ENCODE measurements around the gene NPTX1.

Gene NPTX1

GRCh38 chr17:80518392-80518791 is 42.0 kb upstream of the NPTX1 start:
- no peak for TF ChIP-seq CTCF (IDR thresholded peaks at IDR 0.05; ENCODE audit: low read depth, low read length)
- H3K4me3 ChIP-seq (replicated peaks in 1 of 2; ENCODE audit: low read depth in 2 of 2, low read length in 2 of 2) = no peak overlapping the region
- no peak for DNase-seq (ENCODE audit: low read depth in 2 of 2)

GRCh38 chr17:80517641-80518040 is 41.2 kb upstream of the NPTX1 start:
- no peak overlapping the region for H3K4me3 ChIP-seq (replicated peaks in 1 of 2; ENCODE audit: low read depth in 2 of 2, low read length in 2 of 2)

GRCh38 chr17:80516171-80516932 is 39.9 kb upstream of the NPTX1 start:
- TF ChIP-seq CTCF (IDR thresholded peaks at IDR 0.05; ENCODE audit: low read depth, low read length) = no peak
- DNase-seq (ENCODE audit: low read depth in 2 of 2) = no peak
- H3K4me3 ChIP-seq (replicated peaks in 1 of 2; ENCODE audit: low read depth in 2 of 2, low read length in 2 of 2) = no peak overlapping the region

More at GRCh38 chr17:80517641-80518040, 41.2 kb upstream of the NPTX1 start:
- no peak for TF ChIP-seq CTCF (IDR thresholded peaks at IDR 0.05; ENCODE audit: low read depth, low read length)
- no peak for DNase-seq (ENCODE audit: low read depth in 2 of 2)

GRCh38 chr17:80513892-80514291 is 37.5 kb upstream of the NPTX1 start:
- H3K4me3 ChIP-seq (replicated peaks in 1 of 2; ENCODE audit: low read depth in 2 of 2, low read length in 2 of 2) = no peak overlapping the region
- peak; percentile 26 to 90 for DNase-seq (ENCODE audit: low read depth in 2 of 2)
- TF ChIP-seq CTCF (IDR thresholded peaks at IDR 0.05; ENCODE audit: low read depth, low read length) = no peak

- DNase-seq (ENCODE audit: low read depth in 2 of 2) = no peak
- TF ChIP-seq CTCF (IDR thresholded peaks at IDR 0.05; ENCODE audit: low read depth, low read length) = no peak
- H3K4me3 ChIP-seq (replicated peaks in 1 of 2; ENCODE audit: low read depth in 2 of 2, low read length in 2 of 2) = no peak overlapping the region
These were observed 36.8 kb upstream of the NPTX1 start for GRCh38 chr17:80513201-80513600.

- no peak for TF ChIP-seq CTCF (IDR thresholded peaks at IDR 0.05; ENCODE audit: low read depth, low read length)
- no peak overlapping the region for H3K4me3 ChIP-seq (replicated peaks in 1 of 2; ENCODE audit: low read depth in 2 of 2, low read length in 2 of 2)
- peak in 1 of 2 donors; percentile 81 for DNase-seq (ENCODE audit: low read depth in 2 of 2)
These were observed 35.8 kb upstream of the NPTX1 start for GRCh38 chr17:80512233-80512632.

All from cardiac fibroblast (primary cell).